IMR-90 (cell line): ENCODE data around the gene ABHD6. TPM values are rescaled to one million over a fixed set of nuclear protein-coding genes. Genes with fewer than 3 reads are reported as not detected.

Source experiments
- ATAC-seq: fragments of 200-7000 bp; cut with Tn5 transposase; 2 replicates; pipeline ENCODE4 v1.9.1; 2020; ENCODE audit warnings: low read depth, mild to moderate bottlenecking, moderate library complexity
- BruUV-seq: library from RNA; stranded (reverse); fragments of 400-500 nt; replicated peaks from 2 replicates; lab custom pipeline; 2021; lab: Mats Ljungman, UMichigan
- CTCF ChIA-PET: fragments of 300-600 bp; formaldehyde crosslinking; extraction: SDS; loops from one replicate; lab custom pipeline; 2021; ENCODE audit warnings: antibody characterized with exemption; lab: Yijun Ruan, JAX
- POLR2A ChIA-PET: fragments of 300-600 bp; sonication (Branson Sonifier 250); formaldehyde crosslinking; loops from one replicate; lab custom pipeline; 2022; ENCODE audit warnings: antibody characterized with exemption; ENCODE audit not compliant: unreplicated experiment; lab: Charles Lee
- DNase-seq: peaks from one replicate; pipeline ENCODE4 v3.0.0; 2013
- H2AFZ ChIP-seq: replicated peaks from 2 replicates; pipeline ENCODE3; 2013; ENCODE audit warnings: low read length, mild to moderate bottlenecking; ENCODE audit not compliant: poor library complexity
- H2AK5ac ChIP-seq: 2 replicates; pipeline ENCODE4 v1.6.1; 2013; ENCODE audit warnings: low read depth, low read length, inconsistent platforms
- H2AK9ac ChIP-seq: replicated peaks from 2 replicates; pipeline ENCODE3; 2013; ENCODE audit warnings: mild to moderate bottlenecking, low read depth, low read length, moderate library complexity; ENCODE audit not compliant: poor library complexity
- H2BK120ac ChIP-seq: 2 replicates; pipeline ENCODE4 v1.6.1; 2013; ENCODE audit warnings: low read depth, low read length, inconsistent platforms
- H2BK15ac ChIP-seq: 3 replicates; pipeline ENCODE4 v1.6.1; 2013; ENCODE audit warnings: low read depth, low read length, inconsistent platforms
- H2BK20ac ChIP-seq: 2 replicates; pipeline ENCODE4 v1.6.1; 2013; ENCODE audit warnings: low read depth, mild to moderate bottlenecking, inconsistent platforms, low read length, moderate library complexity
- H2BK5ac ChIP-seq: 2 replicates; pipeline ENCODE4 v1.6.1; 2013; ENCODE audit warnings: mild to moderate bottlenecking, low read depth, low read length, inconsistent platforms; ENCODE audit not compliant: poor library complexity, severe bottlenecking
- H3K14ac ChIP-seq: replicated peaks from 2 replicates; pipeline ENCODE4 v1.6.1; 2013; ENCODE audit warnings: low read depth, low read length, inconsistent platforms
- H3K18ac ChIP-seq: 2 replicates; pipeline ENCODE4 v1.6.1; 2013; ENCODE audit warnings: low read depth, low read length, control low read depth
- H3K23ac ChIP-seq: 2 replicates; pipeline ENCODE4 v1.6.1; 2013; ENCODE audit warnings: low read depth, low read length, inconsistent platforms
- H3K27ac ChIP-seq: 2 replicates; pipeline ENCODE4 v1.5.1; 2013; ENCODE audit warnings: mild to moderate bottlenecking, control low read depth, low read length; ENCODE audit not compliant: insufficient read depth
- H3K27me3 ChIP-seq: 2 replicates; pipeline ENCODE4 v1.6.1; 2013; ENCODE audit warnings: low read length; ENCODE audit not compliant: control insufficient read depth, insufficient read depth
- H3K36me3 ChIP-seq: 2 replicates; pipeline ENCODE4 v1.6.1; 2013; ENCODE audit warnings: low read length, mixed read lengths; ENCODE audit not compliant: control insufficient read depth, insufficient read depth
- H3K4ac ChIP-seq: 2 replicates; pipeline ENCODE4 v1.6.1; 2013; ENCODE audit warnings: low read depth, low read length, inconsistent platforms
- H3K4me1 ChIP-seq: 2 replicates; pipeline ENCODE4 v1.6.1; 2013; ENCODE audit warnings: low read length, mixed read lengths; ENCODE audit not compliant: control insufficient read depth, insufficient read depth
- H3K4me2 ChIP-seq: 2 replicates; pipeline ENCODE4 v1.6.1; 2013; ENCODE audit warnings: low read depth, mild to moderate bottlenecking, control low read depth, low read length, moderate library complexity
- H3K4me3 ChIP-seq: 2 replicates; pipeline ENCODE4 v1.5.1; 2013; ENCODE audit warnings: low read depth, mild to moderate bottlenecking, control low read depth, low read length, moderate library complexity; ENCODE audit not compliant: insufficient read depth
- H3K56ac ChIP-seq: 2 replicates; pipeline ENCODE4 v1.6.1; 2013; ENCODE audit warnings: low read length, inconsistent platforms; ENCODE audit not compliant: insufficient read depth; ENCODE audit errors: extremely low read depth
- H3K79me1 ChIP-seq, 2 experiments: 2 replicates each; pipeline ENCODE4 v1.6.1; 2013; ENCODE audit warnings: low read length in 2 of 2, inconsistent platforms in 1 of 2, low read depth in 1 of 2
- H3K9ac ChIP-seq: 2 replicates; pipeline ENCODE4 v1.6.1; 2013; ENCODE audit warnings: low read depth, low read length, control low read depth
- H3K9me1 ChIP-seq: 2 replicates; pipeline ENCODE4 v1.6.1; 2013; ENCODE audit warnings: low read length, inconsistent platforms; ENCODE audit not compliant: insufficient read depth
- H3K9me3 ChIP-seq: 2 replicates; pipeline ENCODE4 v1.6.1; 2013; ENCODE audit warnings: low read length; ENCODE audit not compliant: control insufficient read depth, insufficient read depth
- H4K20me1 ChIP-seq: 2 replicates; pipeline ENCODE4 v1.6.1; 2013; ENCODE audit warnings: low read length, inconsistent platforms; ENCODE audit not compliant: insufficient read depth
- H4K5ac ChIP-seq: 2 replicates; pipeline ENCODE4 v1.6.1; 2013; ENCODE audit warnings: mild to moderate bottlenecking, low read depth, low read length, control low read depth
- H4K8ac ChIP-seq, 2 experiments: 2 replicates each; pipeline ENCODE4 v1.6.1; 2013; ENCODE audit warnings: low read depth in 2 of 2, low read length in 2 of 2, control low read depth in 1 of 2, inconsistent platforms in 1 of 2
- H4K91ac ChIP-seq: 2 replicates; pipeline ENCODE4 v1.6.1; 2013; ENCODE audit warnings: low read depth, low read length, inconsistent platforms; ENCODE audit not compliant: insufficient read depth
- CTCF ChIP-seq: conservative IDR thresholded peaks from 2 replicates; pipeline ENCODE4 v1.5.1; 2012; ENCODE audit warnings: mild to moderate bottlenecking, low read depth, low read length, improper control_type of control experiment
- ELK1 ChIP-seq: fragments of 150-350 bp; IDR thresholded peaks from 2 replicates; pipeline ENCODE4 v1.6.1; 2016; ENCODE audit warnings: low read depth, mild to moderate bottlenecking, low read length, moderate library complexity, borderline replicate concordance
- NFE2L2 ChIP-seq: fragments of 150-350 bp; IDR thresholded peaks from 2 replicates; pipeline ENCODE4 v1.6.1; 2016; ENCODE audit warnings: low read depth, mild to moderate bottlenecking, low read length
- SMC3 ChIP-seq: fragments of 150-350 bp; IDR thresholded peaks from 2 replicates; pipeline ENCODE4 v1.6.1; 2016; ENCODE audit warnings: low read depth, mild to moderate bottlenecking, antibody characterized with exemption, low read length, moderate library complexity
- WGBS, 2 experiments: methylation state at CpG; one replicate each; pipeline versions ENCODE4 v1.1.5 to v1.1.7; 2013; ENCODE audit warnings: missing lambda C conversion rate in 2 of 2; ENCODE audit not compliant: insufficient read length in 1 of 2; ENCODE audit errors: extremely low coverage in 2 of 2; 5-methylcytosine and 5-hydroxymethylcytosine counted together
- dilution Hi-C: fragments of 300-500 bp; cut with HindIII; formaldehyde crosslinking; loops from one replicate; pipeline ENCODE4 v1.14.3; 2018; ENCODE audit warnings: low sequenced_read_pairs; ENCODE audit not compliant: unreplicated experiment
- in situ Hi-C: fragments of 300-500 bp; cut with MboI; formaldehyde crosslinking; loops from 3 replicates; pipeline ENCODE4 v1.14.3; 2019; ENCODE audit warnings: low sequenced_read_pairs, inconsistent platforms, mixed read lengths
- intact Hi-C: fragments of 100-400 bp; cut with micrococcal nuclease; formaldehyde crosslinking; loops from 2 replicates; pipeline ENCODE4 v1.10.0; 2022
- polyA plus RNA-seq, 3 experiments: library from polyadenylated mRNA; depleted of rRNA; stranded (reverse); fragments of >200 nt; gene quantifications; 2 replicates each; pipeline ENCODE4 v1.2.3, GENCODE V29; 2012; ENCODE audit warnings: low replicate concordance in 1 of 3
- total RNA-seq: library from RNA; depleted of rRNA; stranded (reverse); fragments of >200 nt; gene quantifications from 2 replicates; pipeline ENCODE4 v1.2.3, GENCODE V29; 2012

The ABHD6 gene
- total and polyA plus RNA-seq, 2 of the 4 experiments (the other 2 are of a cell fraction): 5.0 to 5.6 TPM

GRCh38 chr3:58197588-58197987, 40.0 kb upstream of the ABHD6 start:
- no peak overlapping the region for H2BK5ac ChIP-seq
- in situ Hi-C loops: loop anchor here (25.0 kb wide), 1 partner anchor 215 kb away; no protein-coding TSS in a partner anchor
- H3K4me2 ChIP-seq: no peak overlapping the region
- ChIA-PET POLR2A (no interaction called here), CTCF (no interaction called here)
- no peaks in the 10 kb centered on the region for H4K20me1 ChIP-seq
- H2BK15ac ChIP-seq: no peak overlapping the region
- H2BK120ac ChIP-seq: no peak overlapping the region
- no peak for ATAC-seq
- intact Hi-C loops: no loop called here
- no peak overlapping the region for H3K18ac ChIP-seq
- H3K27ac ChIP-seq: no peak overlapping the region
- H2AFZ ChIP-seq: no peak overlapping the region
- H2BK20ac ChIP-seq: no peak overlapping the region
- no peak overlapping the region for H4K91ac ChIP-seq
- H3K27me3 ChIP-seq: peaks cover 10% of the 10 kb centered on the region
- H4K8ac ChIP-seq: no peak overlapping the region
- no peak overlapping the region for H3K14ac ChIP-seq
- H3K4ac ChIP-seq: no peak overlapping the region
- H3K36me3 ChIP-seq: no peaks in the 10 kb centered on the region
- no peaks in the 10 kb centered on the region for H3K9me1 ChIP-seq
- H2AK9ac ChIP-seq: no peak overlapping the region
- no peaks in the 10 kb centered on the region for H3K79me1 ChIP-seq
- no peak for DNase-seq
- WGBS, 2 experiments: 84% methylated on average over 6 of the region's 10 CpGs; no CpG with 5 or more reads in 1 of the 2 experiments
- BruUV-seq: no TSS peak
- TF ChIP-seq NFE2L2: no peak
- TF ChIP-seq CTCF: no peak
- TF ChIP-seq SMC3: no peak
- TF ChIP-seq ELK1: no peak
- no peak overlapping the region for H3K9ac ChIP-seq
- no peak overlapping the region for H4K5ac ChIP-seq
- dilution Hi-C loops: no loop called here
- H3K4me3 ChIP-seq: no peak overlapping the region
- H3K9me3 ChIP-seq: peaks cover 2% of the 10 kb centered on the region; the same call in 1 of the 2 replicates
- H2AK5ac ChIP-seq: no peak overlapping the region
- H3K23ac ChIP-seq: no peak overlapping the region
- H3K56ac ChIP-seq: no peak overlapping the region
- peaks cover 3% of the 10 kb centered on the region; the same call in 1 of the 2 replicates for H3K4me1 ChIP-seq
